AG08395 (cell line): Measurements from ENCODE around the gene TAF1D.
"Not testable (repeated sequence)": the region's sequence is repeated elsewhere in the genome, so short reads cannot be mapped to it uniquely, and the experiment has no call there.

Source experiments
- DNase-seq: peaks from one replicate; pipeline ENCODE4 v3.0.0; 2012; ENCODE audit warnings: mixed read lengths, low spot score

Gene TAF1D, protein sequence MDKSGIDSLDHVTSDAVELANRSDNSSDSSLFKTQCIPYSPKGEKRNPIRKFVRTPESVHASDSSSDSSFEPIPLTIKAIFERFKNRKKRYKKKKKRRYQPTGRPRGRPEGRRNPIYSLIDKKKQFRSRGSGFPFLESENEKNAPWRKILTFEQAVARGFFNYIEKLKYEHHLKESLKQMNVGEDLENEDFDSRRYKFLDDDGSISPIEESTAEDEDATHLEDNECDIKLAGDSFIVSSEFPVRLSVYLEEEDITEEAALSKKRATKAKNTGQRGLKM

DNA sequence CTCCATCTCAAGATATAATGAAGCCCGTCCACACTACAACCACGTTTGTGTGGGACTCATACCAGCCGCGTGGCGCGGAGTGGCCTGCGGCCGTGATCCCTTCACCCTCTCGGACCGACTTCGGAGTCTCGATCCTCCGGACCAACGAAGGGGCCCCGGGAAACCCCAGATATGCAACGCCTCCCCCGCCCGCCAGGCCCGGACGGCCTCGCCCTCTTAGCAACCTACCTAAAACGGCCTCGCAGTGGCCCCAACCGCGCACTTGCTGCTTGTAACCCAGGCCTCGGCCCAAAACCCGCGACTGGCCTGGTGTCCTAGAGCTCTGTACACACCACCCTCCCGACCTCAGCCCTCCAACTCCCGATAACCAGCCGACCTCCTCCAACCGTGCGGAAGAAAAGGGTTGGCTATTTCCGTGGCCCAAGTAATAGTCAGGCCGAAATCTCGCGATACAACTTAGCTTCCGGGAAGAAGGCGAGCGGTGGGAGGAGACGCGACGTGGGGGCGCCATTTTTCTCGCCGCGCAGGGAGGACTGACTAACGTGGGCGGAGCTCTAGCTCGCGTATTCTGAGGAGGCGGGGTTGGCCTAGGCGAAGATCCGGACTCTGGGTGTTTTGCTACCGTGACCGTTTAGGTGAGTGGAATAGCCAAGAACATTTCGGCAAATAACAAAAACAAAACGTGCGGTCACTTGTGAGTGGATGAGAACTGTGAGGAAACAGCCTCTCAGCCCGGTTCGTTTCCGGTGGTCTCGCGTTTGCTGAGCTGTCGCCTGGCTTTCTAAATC lies at the start of gene TAF1D, which contains the start of gene C11orf54:
TAF1D (minus strand) TSS at position 402 of the 788 bp plus-strand sequence. CDS start 2,191 bp downstream, outside the sequence.
C11orf54 (plus strand) TSS at position 579 of the 788 bp plus-strand sequence. CDS start 5,722 bp downstream, outside the sequence.
- DNase-seq: peak; percentile 97

DNA sequence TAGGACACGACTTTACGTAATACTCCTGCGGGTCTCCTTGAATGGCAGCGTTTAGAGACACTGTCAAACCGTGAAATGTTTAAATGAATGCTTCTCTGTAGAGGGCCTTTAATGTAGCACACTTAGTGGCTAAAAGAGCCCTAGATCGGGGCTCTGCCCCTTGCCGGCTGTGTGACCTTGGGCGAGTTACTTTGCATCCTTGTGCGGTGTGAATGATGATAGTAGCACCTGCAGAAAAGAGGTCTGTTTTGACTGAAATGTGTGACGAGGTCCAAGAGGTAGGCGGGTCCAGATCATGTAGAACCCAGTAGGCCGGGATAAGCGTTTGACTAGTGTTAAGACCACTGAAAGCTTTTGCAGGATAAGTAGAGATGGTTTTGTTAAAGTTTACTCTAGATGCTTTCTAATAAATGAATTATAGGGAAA lies 43.7 kb upstream of the TAF1D start:
- peak; percentile 4 for DNase-seq

GRCh38 chr11:93784145-93784934 lies 43.0 kb upstream of the TAF1D start, which contains the start of gene MED17:
TSS of gene MED17 (plus strand) at chr11:93784282. CDS start at chr11:93784514, 232 bp downstream.
- DNase-seq: peak; percentile 98

GRCh38 chr11:93783765-93784144 lies 42.5 kb upstream of the TAF1D start:
- DNase-seq: no peak

DNA sequence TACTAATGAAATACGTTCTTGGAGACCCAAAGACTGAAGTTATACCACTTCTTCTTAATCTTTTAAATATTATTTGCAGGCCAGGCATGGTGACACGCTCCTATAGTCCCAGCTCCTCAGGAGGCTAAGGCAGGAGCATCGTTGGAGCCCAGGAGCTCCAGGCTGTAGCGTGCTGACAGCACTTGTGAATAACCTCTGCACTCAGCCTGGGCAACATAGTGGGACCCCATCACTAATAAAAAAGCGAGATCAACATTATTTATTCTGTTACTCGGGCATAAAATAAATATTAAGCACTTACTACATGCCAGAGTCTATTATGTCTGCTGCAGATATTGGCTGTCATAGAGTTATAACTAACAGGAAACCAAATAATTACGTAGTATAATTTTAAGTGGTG lies 42.1 kb upstream of the TAF1D start:
- no peak for DNase-seq

GRCh38 chr11:93775289-93775688 lies 34.0 kb upstream of the TAF1D start:
- no peak for DNase-seq

- not testable (repeated sequence) for DNase-seq
Measured at GRCh38 chr11:93774560-93774959, 33.3 kb upstream of the TAF1D start.

DNA sequence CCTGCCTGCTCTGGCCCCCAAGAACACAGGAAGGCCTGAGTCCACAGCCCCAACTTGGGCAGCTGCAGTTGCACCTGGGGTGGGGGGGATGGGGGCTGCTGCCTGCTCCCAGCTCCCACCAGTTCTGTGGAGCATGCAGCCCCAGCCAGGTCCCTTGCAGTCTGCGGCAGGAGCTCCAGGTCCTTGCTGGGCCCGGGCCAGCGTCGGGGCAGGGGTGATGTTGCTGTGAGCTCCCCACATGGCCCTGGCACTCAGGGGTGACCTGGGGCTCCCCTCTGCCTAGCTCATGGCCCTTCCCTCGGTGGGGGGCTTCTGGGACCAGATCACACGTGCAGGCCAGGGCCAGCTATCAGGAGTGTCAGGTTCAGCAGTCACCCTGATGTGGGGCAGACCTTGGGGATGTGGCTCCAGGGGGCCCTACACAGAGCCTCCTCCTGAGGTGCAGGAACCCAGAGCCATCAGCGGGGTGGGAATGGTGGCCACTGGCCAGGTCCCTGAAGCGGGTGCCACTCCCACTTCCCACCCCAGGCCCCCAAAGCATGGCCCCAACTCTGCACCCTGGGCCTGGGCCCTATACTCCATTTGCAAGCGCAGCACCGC lies 32.4 kb upstream of the TAF1D start:
- no peak for DNase-seq

DNA sequence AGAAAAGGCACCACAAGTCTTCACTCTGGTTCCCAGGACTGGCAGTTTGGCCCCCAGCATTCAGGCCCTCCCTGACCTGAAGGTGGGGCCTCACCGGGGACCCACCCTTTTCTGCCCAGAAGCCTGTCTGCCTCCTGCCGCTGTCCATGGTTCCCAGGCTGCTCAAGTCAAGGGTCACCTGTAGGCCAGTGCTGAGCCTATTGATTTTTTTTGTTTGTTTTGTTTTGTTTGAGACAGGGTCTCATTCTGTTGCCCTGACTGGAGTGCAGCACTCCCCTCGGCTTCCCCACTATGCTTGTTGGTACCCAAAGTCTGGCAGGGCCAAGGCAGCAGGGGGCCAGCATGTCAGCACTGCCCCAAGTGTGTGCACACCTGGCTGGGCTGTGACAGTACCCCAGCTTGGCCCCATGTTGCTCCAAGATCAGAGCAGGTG lies 31.8 kb upstream of the TAF1D start:
- no peak for DNase-seq

- no peak for DNase-seq
Measured at GRCh38 chr11:93772123-93772522, 30.8 kb upstream of the TAF1D start.

DNA sequence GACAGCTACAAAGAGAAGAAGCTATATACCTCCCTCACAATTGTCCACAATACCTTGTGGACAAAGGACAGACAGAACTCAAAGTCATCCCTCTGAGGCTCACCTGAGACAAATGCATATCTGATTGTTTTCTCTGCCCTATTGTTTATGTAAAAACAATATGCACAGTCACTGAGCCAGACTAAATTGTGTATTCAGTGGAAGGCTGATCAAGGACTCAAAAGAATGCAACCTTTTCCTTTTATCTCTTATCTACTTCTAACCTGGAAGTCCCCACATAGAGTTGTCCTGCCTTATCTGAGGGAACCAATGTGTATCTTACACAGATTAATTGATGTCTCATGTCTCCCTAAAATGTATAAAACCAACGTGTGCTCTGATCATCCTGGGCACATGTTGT lies 28.9 kb upstream of the TAF1D start:
- DNase-seq: no peak

DNA sequence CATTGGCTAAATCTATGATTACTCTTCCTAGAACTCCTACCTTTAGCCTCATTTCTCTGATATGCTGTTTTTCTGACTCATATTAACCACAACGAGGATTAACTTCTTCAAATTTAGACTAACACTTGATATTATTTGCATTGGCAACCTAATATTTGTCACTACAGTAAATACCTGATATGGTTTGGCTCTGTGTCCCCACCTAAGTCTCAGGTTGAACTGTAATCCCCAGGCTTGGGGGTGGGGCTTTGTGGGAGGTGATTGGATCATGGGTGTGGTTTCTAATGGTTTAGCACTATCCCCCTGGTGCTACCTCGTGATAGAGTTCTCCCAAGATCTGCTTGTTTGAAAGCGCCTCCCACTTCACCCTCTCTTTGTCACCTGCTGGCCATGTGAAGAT lies 25.7 kb upstream of the TAF1D start:
- DNase-seq: no peak

- DNase-seq: no peak
Measured at GRCh38 chr11:93766504-93766903, 25.2 kb upstream of the TAF1D start.

DNA sequence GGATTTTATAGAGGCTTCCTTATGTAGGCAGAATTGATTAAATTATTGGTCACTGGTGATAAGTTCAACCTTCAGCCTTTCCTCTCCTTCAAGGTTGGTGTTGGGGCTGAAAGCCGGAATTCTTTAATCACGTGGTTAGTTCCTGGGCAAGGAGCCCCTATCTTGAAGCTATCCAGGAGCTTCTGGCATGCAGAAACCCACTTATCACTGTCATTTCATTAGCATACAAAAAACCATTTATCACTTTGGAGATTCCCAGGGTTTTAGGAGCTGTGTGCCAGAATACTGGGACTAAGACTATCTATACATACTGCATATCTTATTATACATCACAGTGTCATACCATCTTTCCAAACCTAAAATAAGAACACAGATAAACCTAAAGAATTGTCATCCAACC lies 24.3 kb upstream of the TAF1D start:
- DNase-seq: no peak

GRCh38 chr11:93761910-93762309 lies 20.6 kb upstream of the TAF1D start:
- no peak for DNase-seq

GRCh38 chr11:93759123-93759522 lies 17.8 kb upstream of the TAF1D start:
- not testable (repeated sequence) for DNase-seq

- DNase-seq: no peak
Measured at GRCh38 chr11:93757924-93758865, 16.9 kb upstream of the TAF1D start.

GRCh38 chr11:93757301-93757700 lies 16.0 kb upstream of the TAF1D start:
- no peak for DNase-seq

DNA sequence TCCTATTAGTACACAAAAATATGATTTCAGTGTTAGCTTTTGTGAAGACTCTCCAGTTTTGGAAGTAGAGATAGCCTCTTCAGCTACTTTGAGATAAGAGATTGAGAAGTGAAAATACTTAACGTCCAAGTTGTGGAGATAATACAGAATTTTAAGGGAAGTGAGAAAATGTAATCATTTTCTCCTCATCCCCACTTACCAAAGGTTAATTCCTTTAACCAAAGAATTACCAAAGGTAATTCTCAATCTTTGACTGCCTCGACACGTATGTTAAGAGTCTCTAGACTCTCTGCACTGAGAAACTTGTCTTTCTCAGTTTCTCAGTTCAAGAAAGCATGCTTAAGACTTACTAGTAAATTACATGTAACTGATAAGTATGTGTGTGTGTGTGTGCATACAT lies 15.5 kb upstream of the TAF1D start:
- no peak for DNase-seq

DNA sequence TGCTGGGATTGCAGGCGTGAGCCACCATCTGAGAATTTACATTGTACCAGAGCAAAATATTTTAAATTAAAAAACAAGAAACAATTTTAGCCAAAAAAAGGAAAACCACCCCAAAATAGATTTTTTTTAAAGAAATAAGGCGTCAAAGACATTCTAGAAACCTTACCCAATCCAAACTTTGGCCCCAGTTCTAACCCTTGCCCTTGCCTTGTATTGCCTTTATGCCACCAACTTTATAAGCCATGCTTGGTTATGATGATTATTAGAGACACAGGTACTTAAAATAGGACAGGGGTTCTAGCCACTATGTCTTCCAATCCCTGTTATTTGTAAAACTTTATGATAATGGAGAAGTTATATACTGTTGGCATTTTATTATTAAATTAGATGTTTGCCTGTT lies 11.9 kb upstream of the TAF1D start:
- DNase-seq: no peak

- DNase-seq: no peak
Measured at GRCh38 chr11:93751001-93751400, 9.7 kb upstream of the TAF1D start.
